SK-N-SH treated with all-trans-retinoic acid at 6 μM for 48 hours (cell line): ENCODE data around the gene KDSR.

Experiments used
- BACH2 ChIP-seq: fragments of 250-450 bp; sonication (Bioruptor Pico); IDR thresholded peaks from 2 replicates; pipeline ENCODE4 v1.9.0; 2021; ENCODE audit warnings: mild to moderate bottlenecking, borderline replicate concordance
- CREB5 ChIP-seq: fragments of 250-450 bp; sonication (Bioruptor Pico); IDR thresholded peaks from 2 replicates; pipeline ENCODE4 v1.5.1; 2020; ENCODE audit warnings: low read depth, mild to moderate bottlenecking, moderate library complexity
- PATZ1 ChIP-seq: fragments of 250-450 bp; sonication (Bioruptor Pico); IDR thresholded peaks from 2 replicates; pipeline ENCODE4 v1.8.0; 2020; ENCODE audit warnings: mild to moderate bottlenecking, moderate library complexity, borderline replicate concordance
- TCF4 ChIP-seq: fragments of 250-450 bp; sonication (Bioruptor Pico); IDR thresholded peaks from 2 replicates; pipeline ENCODE4 v1.8.0; 2021; ENCODE audit warnings: mild to moderate bottlenecking, moderate library complexity, borderline replicate concordance
- ZNF8 ChIP-seq: fragments of 450-650 bp; formaldehyde crosslinking; IDR thresholded peaks from 2 replicates; pipeline ENCODE4 v1.5.0; 2020; ENCODE audit warnings: mild to moderate bottlenecking, moderate library complexity

GRCh38 chr18:63320123-63320974 lies 46.7 kb downstream of the KDSR start:
- no peak for TF ChIP-seq ZNF8
- TF ChIP-seq CREB5 (CRISPR knock-in tag), result no peak
- no peak for TF ChIP-seq PATZ1 (CRISPR knock-in tag)
- TF ChIP-seq BACH2 (CRISPR knock-in tag), result no peak
- TF ChIP-seq TCF4, result no peak
